NCI-H1694 treated with DMSO at 0.1 percent for 48 hours (cell line): ENCODE data around the gene MB.

ENCODE experiments used
- DNase-seq: peaks from one replicate; lab custom pipeline; 2025; lab: John Stamatoyannopoulos, UW

The MB gene

DNA sequence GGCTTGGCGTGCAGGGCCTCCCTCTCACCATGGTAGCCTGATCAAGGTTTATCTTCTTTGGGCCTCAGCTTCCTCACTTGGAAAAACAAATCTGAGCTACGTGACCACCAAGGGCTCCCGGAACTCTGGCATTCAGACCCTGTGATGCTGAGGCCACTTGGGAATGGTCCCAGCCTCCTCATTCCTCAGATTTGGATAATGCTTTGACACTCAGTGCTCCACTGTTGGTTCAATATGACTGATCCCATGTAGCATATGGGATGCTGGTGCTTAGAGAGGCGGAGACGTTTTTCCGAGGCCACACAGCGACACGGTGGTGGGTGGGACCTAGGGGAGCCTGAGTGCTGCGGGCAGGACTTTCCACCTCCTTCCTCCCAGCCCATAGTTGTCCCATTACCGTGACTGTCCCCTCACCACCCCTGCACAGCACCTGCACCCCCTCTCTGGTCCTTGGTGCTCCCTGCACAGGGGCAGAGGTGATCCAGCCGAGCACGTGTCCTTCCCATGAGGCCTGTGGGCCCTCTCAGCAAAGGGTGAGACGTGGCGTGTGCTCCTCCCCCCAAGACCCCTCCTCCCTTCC is 23.1 kb downstream of the MB start:
- no peak for DNase-seq

GRCh38 chr22:35593071-35593890 is 23.8 kb downstream of the MB start:
- no peak for DNase-seq

- DNase-seq, result no peak
Observed at GRCh38 chr22:35592418-35592967, 24.6 kb downstream of the MB start.

DNA sequence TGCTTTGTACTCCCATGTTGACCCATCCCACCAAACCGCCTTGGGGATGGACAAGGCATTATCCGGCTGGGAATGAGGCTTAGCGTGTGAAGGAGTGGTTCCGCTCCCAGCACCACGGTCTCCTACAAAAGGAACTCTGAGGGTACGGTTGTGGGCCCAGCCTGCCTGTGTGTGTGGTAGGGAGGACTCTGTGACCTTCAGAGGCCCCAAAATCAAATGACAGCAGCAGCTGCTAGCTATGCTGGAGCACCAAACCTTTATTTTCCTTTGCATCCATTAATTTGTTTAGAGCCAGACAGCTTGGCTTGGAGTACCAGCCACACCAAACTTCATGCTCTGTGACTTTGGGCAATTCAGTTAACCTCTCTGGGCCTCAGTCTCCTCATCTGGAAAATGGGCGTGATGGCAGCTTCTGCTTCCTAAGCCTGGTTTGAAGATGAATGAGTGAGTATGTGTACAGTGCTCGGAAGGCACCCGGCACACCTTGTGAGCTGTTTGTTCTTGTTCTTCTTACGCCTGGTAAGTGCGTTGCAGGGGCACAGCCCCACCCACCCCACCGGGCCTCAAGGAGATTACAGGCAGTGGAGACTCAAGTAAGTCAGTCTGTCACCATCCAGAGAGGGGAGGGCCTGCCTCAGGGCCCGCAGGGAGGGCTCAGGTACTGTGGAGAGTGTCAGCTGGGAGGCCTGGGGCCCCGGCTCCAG is 25.3 kb downstream of the MB start:
- DNase-seq, result no peak

- no peak for DNase-seq
Observed at GRCh38 chr22:35590634-35591295, 26.4 kb downstream of the MB start.

DNA sequence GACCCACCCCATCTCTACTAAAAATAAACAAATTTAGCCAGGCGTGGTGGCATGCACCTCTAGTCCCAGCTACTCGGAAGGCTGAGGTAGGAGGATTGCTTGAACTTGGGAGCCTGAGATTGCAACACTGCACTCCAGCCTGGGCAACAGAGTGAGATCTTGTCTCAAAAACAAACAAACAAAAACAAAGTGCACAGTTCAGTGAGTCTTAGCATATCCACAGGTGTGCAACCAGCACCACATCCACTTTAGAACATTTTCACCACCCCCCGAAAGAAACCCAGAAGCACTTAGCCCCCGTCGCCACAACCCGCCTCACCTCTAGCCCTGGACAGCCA is 27.4 kb downstream of the MB start:
- DNase-seq, result no peak

- DNase-seq, result no peak
Observed at GRCh38 chr22:35589071-35589755, 27.9 kb downstream of the MB start.

DNA sequence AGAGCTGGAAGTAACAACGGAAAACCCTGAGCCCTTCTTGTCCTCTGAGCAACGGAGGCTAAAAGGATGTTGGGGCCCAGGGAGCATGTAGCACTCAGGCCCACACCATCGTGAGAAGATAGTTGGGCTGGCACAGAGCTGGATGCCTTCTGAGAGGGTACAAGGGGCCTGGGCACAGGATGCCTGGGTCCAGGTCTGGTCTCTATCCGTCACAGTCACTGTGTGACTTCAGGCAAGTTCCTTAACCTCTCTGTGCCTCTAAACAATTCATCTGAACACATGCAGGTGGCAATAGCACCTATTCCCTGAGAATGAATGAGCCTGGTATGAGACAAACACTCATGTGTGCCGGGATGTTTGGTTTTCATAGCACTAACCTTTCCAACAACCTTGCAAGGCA is 29.2 kb downstream of the MB start:
- no peak for DNase-seq

DNA sequence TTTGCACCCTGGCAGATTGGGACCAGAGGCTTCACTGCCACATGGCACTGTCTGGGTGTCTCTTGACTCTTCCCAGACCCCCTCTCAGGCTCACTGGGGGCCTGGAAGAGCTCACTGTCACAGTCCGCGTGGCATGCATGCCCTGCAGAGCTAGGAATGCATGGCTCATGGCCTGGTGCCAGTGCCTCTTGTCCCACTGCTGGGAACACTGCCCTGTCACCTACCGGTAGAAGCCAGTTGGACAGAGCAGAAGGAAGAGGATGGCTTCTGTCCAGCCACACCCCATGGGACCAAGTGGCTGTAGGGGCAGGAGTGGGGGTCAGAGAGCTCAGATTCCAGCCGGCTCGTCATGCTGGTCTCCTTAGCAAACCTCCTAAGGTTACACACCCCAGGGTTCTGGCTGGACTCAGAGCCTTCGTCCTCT is 29.7 kb downstream of the MB start:
- DNase-seq, result no peak

- DNase-seq, result no peak
Observed at GRCh38 chr22:35586771-35587170, 30.4 kb downstream of the MB start.

GRCh38 chr22:35582861-35583670 is 34.1 kb downstream of the MB start:
- DNase-seq, result peak; percentile 43

GRCh38 chr22:35582218-35582860 is 34.8 kb downstream of the MB start:
- no peak for DNase-seq

- no peak for DNase-seq
Observed at GRCh38 chr22:35581023-35581413, 36.1 kb downstream of the MB start.

DNA sequence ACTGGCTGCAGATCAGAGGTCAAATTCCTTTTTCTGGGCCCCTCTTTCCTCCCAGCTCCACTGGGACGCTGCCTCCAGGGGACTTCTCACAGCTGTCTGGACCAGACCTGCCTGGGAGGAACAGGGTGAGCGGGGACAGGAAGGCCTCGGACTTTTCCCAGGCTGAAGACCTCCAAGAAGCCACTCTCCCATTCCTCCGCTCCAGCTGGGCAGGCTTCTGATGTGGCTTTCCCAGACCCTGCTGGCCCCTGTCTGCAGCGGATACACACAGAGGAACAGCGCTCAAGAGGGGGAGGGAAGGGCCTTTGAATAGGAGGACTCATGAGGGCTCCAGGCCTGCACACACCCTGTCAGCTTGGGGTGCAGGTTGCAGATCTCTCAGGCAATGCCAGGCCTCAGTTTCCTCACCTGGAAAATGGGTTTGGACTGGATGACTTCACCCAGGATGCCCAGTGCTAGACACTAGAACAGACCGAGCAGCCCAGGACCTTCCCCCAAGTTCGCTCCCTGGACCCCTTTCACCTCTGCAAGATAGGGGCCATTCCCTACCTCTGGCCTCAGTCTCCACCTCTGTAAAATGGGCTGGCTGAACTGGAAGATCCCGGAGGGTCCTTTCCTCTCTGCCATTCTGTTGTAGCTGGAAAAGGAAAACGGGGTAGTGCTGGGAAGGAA is 36.6 kb downstream of the MB start:
- DNase-seq, result no peak

GRCh38 chr22:35578836-35579575 is 38.1 kb downstream of the MB start:
- no peak for DNase-seq

DNA sequence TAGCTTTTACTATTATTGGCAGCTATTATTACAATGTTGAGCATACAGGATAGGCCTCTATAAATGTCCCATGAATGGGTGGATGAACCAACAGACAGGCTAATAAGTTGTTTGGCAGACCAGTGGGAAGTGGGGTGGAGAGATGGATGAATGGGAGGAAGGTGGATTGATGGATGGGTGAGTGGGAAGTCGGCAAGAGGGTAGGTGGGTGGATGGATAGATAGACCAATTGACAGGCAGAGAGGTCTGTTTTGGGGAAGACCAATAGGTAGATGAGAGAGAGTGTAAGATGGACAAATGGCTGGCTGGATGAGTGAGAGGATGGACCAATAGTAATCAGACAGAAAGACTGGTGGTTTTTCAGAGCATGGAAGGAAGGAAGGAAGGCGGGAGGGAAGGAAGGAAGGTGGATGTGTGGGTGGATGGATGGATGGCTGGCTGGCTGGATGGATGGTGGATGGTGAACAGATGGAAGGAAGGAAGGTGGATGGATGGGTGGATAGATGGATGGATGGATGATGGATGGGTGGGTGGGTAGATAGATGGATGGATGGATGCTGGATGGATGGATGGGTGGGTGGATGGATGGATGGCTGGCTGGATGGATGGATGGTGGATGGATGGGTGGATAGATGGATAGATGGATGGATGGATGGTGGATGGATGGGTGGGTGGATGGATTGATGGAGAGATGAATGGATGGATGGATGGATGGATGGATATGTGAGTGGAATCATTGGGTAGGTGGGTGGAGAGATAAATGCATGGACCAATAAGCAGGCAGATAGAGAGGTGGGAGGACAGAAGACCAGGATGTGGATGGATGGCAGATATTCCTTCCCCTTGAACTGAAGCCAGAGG is 39.1 kb downstream of the MB start:
- no peak for DNase-seq

GRCh38 chr22:35576671-35577070 is 40.5 kb downstream of the MB start:
- no peak for DNase-seq

DNA sequence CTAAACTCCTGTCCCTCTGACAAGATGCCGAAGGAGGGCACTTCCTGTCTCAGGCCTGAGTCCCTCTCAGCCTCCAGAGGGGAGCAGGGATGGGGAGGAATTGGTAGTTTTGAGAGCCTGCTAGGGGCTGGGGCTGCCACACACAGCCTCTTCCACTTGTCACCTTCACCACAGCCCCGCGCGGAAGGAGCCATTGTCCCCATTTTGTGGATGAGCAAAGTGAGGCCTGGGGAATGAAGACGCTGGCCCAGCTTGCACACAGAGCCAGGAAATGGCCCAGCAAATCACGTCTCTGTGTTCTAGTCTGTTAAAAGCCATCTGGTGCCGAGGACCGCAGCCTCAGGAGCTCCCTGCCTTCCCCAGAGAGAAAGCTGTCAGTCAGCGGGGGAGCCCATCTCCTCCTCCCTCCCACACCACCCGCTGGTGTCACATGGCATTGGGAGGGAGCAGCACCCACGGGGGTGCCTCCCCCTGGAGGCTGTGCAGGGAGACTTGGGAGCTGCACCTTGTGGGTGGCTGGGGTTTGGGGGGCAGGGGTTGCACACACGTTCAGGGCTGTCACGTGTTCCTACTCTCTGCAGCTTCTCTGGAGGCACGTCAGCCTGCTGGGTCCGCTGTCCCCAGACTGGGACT is 41.9 kb downstream of the MB start:
- DNase-seq, result peak; percentile 13
